GM19324 (cell line): ENCODE results near the gene ATG2B.

ENCODE experiments used
- ATAC-seq: cut with Tn5 transposase; IDR thresholded peaks from one replicate; pipeline ENCODE4 v1.9.1; 2021; ENCODE audit warnings: mild to moderate bottlenecking, moderate library complexity; ENCODE audit not compliant: unreplicated experiment, low FRiP score

The ATG2B gene

DNA sequence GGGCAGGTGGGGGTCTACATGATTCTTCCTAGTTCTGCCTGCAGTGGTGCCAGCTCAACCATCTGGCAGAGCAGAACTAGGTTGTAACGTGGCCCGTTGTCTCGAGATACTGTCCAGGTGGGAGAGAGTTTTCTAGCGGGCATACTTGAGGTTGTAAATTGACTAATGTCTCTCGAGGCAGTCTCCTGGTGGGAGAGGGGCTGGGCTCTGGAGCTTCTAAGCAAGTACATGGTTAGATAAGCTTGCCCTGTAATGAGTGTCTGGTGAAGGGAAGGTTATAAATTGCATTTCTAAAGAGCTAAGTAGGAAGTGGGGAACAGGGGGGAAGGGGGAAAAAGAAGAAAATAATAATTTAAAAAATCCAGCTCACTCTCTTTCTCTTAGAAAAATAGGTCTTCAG, 89.0 kb downstream of the ATG2B start:
- no peak for ATAC-seq

DNA sequence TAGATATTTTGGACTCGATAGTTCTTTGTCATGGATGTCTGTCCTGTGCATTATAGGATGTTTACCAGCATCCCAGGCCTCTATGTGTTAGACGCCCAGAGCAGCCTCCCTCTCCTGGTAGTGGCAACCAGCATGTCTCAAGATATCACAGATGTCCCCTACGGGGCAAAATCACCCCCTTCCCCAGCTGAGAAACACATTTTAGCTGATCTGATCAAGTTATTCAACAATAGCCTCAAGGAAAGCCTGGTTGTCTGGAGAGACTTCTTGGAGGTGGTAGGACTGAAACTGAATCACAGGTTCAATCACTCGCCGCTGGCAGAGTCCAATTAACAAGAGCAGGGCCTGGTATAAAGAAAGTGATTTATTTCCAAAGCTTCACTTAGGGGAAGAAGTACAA, 89.5 kb downstream of the ATG2B start:
- ATAC-seq = no peak

DNA sequence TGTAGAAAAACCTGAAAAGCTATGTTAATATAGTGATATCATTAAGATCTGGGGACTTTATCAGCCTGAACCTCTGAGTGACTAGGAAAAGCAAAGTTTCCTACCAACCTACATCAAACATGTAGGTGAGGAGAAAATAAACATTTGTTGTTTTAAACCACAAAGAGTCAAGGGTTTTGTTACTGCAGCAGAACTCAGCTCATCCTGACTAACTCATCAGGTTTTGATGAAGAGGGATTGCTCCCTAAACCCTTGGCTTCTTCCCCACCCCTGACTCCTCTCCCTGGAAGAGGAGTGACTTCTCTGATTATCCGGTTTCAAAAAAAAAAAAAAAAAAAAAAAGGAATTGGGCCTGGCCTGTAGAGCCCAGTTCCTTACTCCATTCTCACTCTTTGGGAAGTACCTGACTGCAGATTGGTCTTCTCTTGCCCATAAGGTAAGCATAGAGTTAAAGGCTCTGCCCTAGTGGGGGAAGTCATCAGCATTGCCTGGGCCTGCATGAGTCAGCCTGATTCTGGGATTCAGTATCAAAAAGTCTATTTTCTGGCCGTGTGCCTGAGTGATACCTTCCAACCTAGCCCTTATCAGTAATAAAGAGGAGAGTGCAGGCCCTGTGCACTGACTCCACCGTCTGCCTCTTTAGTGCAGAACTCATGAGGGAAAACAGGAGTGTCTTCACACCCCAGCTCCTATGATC, 90.2 kb downstream of the ATG2B start:
- no peak for ATAC-seq

DNA sequence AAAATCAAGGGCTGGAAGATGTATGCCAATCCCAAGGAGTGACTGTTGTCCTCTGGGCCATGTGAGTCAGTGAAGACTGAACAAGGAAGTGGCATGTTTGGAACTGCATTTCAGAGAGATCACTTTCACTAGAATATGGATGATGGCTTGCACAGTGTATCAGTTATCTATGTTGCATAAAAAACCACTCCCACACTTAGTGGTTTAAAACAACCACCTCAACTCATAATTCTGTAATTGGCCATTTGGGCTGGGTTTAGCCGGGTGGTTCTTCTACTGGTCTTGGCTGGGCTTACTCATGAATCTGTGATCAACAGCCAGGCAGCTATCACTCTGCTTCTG, 91.7 kb downstream of the ATG2B start:
- ATAC-seq = no peak

DNA sequence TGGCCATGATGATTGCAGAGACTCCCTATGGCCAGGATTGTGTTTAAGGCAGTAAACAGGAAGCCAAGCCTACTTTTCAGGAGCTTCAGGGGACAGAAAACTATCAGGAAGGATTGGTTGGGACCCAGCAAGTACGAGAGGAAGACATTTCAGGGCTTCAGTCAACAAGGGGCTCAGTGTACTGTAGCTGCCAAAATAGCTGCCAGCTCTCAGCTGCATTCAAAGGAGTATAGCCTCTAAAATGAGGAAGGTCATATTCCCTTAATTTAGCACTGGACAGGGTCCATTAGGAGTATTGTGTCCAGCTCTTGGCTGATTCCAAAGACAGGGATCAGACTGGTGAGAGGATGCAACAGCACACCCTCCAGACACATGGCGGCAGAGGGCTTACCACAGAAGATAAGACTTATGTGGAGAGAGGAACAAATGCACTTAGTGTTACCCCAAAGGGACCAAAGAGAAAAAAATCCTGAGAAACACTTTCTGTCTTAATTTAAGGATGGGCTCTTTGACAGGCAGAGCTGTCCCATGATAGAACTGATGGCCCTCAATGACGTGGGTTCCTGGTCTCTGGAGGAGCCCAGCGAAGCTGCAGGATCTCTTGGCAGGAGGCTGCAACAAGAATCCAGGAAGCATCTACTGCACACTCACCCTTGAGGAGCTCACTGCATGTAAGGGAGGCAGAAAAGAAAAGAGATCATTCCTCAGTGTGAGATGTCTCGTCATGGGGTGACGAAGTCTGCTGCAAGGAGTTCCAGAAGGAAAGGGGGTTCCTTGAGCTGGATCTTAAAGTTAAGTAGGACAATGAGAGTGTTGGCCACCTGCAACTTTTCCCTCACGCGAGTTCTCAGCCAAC, 92.3 kb downstream of the ATG2B start:
- ATAC-seq = no peak

DNA sequence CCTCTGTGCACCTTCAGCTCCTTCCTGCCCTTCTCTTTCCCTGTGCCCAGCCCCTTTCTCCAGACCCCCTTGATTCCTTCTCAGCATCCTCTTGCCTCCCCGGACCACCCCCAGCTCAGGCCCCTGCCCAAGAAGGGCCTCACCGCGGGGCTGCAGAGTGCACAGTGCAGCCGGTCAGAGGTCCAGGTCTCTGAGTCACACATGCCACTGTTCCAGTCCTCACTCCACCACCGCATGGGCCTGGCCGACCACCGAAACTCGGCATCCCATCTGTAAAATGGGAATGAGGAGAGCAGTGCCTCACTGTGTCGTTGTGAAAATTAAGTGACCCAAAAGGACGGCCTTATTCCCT, 93.8 kb downstream of the ATG2B start:
- no peak for ATAC-seq

DNA sequence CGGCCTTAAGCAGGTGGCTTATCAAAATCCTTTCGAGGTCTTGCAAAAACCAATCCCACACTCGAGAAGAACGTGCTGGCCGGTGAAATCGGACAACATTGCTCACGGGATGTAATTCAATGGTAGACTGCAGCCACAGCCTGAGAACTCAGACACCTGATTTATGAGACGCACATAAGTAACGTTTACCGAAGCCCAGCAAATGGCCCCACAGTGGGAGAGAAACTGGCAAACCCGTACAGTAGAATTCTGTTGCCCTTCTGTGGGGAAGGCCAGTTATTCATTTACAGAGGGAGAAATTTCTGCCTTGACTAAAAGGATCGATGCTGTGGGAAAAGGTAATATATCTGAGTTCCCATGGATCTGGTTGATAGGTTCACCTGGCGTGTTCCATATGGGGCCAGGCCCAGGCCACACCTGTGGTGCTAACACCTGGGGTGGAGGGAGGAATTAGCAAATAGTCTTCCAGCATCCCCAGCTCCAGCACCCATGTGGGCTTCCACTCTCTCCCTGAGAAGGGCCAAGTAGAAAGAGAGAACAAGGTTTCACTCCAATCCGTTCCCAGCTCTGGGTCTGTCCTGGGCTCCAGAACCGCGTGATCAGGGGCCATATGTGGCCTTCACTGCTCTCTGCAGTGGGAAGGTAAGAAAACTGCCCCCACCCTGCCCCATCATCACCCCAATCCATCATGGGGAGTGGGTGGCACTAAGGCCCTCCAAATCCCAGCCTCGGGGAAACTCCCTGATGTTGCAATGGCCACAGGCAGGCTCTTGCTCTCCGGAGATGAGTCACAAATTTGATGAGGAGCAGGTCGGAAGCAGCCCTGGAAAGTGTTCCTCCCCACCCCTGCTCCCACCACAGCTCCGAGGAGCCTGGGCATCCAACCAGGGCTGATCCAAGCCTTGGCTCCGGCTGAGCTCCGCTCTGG, 94.4 kb downstream of the ATG2B start:
- ATAC-seq = no peak

DNA sequence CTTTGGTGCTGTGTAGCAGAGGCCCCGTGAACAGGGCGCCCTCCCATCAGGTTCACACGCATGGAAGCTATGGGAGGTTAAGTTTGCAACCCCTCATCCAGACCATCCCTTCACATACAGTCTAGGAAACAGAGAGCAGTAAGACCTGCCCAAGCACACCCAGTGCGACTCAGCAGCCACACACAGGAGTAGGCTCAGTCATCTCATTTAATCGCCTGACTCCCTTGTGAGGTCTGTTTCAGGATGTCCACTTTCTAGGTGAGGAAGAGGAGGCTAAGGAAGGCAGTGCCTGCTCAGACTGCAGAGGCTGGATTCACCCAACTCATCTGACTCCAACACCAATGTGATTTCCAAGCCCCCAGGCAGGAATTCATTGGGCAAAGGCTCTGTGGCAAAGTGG, 95.2 kb downstream of the ATG2B start:
- ATAC-seq = no peak

DNA sequence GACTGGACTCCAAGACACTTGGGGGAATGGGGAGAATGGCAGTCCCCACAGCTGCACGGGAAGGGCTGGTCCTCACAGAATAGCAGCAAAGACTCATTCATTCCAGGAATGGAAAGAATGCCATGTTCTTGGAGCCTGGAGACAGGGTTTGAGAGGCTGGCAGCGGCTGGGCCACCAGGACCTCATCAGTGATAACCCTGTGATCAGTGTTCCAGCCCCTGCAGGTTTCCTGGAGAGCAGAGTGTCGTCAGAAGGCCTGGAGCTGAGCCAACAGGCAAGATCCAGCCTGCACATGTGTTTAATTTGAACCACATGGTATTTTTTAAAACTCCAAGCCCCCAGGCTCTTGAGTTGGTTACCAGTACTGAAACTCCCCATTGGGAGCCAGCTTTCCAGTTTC, 95.8 kb downstream of the ATG2B start:
- no peak for ATAC-seq

DNA sequence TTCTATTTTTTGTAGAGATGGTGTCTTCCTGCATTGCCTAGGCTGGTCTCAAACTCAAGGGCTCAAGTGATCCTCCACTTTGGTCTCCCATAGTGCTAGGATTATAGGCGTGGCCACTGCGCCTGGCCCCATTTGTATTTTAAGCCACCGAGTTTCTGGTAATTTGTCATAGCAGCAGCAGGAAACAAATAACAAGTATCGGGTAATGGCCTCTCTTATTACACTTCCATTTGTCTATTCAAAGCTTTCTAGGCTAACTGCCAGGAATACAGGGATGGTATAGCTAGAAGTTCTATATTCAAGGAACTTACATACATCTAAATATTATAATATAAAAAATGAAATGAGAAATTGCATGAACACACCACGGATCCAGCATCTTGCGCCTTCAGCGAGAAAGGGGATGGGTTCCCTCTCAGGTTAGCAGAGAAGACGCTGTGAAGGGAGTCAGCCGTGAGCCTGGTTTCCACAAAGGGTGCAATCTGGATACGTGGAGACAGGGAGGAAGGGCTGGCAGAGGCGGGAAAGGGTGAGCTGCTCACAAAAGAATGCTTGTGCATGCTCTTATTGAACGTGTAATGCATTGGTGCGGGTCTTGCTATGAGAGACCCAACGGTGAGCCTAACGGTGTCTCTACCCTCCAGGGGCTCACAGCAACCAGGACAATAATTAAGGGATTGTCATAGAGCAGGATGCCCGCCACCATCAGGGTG, 97.6 kb downstream of the ATG2B start:
- no peak for ATAC-seq

DNA sequence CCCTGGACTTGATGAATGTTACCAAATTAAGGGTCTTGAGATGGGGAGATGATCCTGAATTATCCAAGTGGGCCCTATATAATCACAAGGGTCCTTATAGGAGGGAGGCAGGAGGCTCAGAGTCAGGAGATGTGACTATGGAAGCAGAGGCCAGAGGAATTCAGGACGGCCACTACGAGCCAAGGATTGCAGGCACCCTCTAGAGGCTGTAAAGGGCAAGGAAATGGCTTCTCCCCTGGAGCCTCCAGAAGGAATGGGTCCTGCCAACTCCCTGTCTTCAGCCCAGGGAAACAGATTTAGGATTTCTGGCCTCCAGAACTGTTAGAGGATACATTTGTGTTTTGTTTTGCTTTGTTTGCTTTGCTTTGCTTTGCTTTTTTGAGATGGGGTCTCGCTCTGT, 98.3 kb downstream of the ATG2B start:
- no peak for ATAC-seq

DNA sequence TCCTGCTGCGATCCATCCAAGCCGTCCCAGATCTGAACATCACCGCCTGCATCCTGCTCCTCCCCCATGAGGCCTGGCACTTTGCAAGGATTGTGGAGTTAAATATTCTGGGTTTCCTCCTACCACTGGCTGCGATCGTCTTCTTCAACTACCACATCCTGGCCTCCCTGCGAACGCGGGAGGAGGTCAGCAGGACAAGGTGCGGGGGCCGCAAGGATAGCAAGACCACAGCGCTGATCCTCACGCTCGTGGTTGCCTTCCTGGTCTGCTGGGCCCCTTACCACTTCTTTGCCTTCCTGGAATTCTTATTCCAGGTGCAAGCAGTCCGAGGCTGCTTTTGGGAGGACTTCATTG, 99.0 kb downstream of the ATG2B start:
- ATAC-seq = no peak

DNA sequence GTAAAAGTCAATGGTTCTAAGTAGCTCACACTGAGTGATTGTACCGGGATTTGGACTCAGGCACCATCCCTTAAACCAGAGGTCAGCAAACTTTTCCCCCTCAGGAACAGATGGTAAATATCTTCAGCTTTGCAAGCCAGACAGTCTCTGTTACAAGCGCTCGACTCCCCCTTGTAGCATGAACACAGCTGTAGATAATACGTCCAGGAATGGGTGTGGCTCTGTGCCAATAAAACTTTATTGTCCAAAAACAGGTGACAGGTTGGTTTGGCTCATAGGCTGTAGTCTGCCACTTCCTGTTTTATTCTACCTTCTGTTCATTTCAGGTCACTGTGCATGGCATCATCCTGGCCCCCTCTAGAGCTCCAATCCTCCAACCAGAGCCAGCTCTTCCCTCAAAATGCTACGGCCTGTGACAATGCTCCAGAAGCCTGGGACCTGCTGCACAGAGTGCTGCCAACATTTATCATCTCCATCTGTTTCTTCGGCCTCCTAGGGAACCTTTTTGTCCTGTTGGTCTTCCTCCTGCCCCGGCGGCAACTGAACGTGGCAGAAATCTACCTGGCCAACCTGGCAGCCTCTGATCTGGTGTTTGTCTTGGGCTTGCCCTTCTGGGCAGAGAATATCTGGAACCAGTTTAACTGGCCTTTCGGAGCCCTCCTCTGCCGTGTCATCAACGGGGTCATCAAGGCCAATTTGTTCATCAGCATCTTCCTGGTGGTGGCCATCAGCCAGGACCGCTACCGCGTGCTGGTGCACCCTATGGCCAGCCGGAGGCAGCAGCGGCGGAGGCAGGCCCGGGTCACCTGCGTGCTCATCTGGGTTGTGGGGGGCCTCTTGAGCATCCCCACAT, 99.6 kb downstream of the ATG2B start:
- ATAC-seq = no peak

DNA sequence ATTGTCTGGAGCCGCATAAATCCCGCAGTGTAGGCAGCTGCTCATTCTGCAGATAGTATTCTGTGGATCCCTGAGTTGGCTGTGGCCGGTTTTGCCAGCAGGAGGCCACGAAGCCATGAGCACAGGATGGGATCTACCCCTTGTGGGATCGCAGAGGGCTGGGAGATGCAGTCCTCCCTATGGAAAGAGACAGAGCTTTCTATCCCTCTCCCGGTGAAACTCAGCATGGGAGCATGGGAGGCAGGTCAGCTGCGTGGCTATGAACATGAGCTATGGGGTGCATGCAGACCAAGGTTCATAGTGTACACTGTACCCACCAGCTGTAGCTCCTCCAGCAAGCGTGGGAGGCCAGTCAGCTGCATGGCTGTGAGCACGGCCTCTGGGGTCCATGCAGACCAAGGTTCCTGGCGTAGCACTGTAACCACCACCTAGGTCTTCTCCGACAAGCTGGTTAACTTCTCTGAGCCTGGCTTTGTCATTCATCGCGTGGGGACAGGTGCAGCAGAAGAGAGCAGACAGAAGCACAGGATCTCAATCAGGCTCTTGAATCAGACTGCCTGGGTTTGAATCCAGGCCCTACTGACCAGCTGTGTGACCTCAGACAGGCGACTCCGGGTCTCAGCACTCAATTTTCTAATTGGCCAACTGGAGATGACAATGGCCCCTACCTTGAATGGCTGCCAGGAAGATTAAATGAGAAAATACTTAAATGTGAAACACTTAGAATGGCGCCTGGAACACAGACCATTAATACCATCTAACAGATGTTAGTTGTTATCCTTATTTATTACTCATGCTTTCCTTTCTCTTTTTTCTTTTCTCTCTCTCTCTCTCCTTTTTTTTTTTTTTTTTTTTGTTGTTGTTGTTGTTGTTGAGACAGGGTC, 101.1 kb downstream of the ATG2B start:
- no peak for ATAC-seq

DNA sequence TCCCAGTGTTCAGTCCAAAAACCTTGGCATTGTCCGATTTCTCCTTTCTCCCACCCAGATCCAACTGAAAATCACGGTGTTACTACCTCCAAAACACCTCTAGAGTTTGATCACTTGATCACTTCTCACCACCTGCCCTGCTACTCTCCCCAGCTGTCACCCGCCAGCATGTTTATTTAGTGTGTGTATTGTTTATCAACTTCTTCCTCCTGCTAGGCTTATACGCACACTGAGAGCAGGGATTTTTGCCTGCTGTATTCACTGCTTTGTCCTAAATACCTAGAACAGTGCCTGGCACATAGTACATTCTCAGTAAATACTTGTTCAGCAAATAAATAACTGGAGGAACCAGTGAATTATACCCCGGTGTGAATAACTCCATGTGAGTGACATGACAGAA, 102.1 kb downstream of the ATG2B start:
- ATAC-seq = no peak

DNA sequence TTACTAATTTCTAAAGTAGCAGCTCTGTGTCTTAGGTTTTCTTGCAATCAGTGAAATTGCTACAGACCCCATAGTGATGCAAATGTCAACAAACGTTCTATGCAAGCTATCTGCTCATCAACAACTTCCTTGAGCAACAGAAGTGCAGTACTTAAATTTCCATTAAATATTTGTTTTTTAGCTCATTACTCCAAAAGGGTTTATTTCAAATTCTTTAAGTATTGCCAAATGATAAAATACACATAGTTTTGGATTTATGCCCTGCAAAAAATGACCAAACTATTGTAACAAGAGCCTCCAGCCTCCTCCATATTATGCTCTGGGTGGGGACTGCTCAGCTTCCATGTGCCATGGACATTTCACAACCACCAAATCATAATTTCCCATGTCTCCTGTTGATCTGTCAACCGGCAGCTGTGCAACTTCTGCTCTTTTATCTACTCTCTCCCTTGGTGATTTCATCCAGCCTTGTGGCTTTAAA, 102.8 kb downstream of the ATG2B start:
- ATAC-seq = no peak

DNA sequence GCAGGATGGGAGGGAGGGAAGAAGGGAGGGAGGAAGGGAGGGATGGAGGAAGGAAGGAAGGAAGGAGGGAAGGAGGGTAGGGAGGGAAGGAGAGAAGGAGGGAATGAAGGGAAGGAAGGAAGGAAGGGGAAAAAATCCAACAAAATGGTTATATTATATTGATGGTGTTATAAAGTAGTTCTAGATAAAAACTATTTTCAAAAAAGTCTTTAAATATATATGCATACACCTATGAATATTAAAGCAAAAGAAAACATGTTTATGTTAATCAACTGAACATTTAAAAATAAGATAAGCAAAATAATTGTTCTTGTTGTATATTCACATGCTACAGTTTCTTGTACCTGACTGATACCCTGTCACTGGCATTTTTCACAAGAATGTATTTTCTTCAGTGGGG, 105.2 kb downstream of the ATG2B start:
- no peak for ATAC-seq

DNA sequence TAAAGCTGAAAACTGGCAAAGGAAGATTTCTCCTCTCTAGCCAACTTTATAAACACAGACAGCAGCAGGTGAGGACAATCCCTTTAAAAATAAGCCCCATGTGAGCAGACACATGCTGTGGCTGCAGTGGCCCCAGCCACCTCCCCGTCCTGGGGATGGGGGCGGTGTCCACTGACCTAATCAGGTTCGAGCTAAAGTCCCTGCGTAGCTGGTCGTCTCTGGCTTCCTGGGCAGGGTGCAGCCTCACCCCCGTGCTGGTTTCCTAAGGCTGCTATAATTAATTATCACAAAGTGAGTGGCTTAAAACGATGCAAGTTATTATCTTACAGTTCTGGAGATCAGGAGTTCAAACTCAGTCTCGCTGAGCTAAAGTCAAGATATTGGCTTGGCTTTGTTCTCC, 106.1 kb downstream of the ATG2B start:
- no peak for ATAC-seq

DNA sequence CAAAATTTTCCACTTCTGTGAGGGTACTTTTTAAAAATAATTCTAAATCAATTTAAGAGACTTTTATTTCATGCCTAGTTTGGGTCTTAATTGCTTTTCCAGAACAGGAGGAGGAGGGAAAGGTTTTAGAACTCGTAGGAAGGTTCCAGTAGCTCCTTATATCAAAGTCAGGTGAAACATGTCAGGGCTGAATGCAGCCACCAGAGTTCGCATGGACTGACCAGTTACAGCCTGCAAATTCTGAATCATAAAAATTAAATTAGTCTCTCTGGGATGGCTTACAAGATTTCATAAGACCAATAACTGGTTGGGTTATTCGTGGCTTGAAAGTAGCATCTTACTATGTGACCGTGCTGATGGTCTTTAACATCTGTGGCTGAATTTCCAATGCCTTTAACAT, 106.7 kb downstream of the ATG2B start:
- ATAC-seq = no peak
